SK-N-SH treated with all-trans-retinoic acid at 6 μM for 48 hours (cell line): ENCODE data around the gene OGFOD3.

ENCODE experiments used
- BACH2 ChIP-seq: fragments of 250-450 bp; sonication (Bioruptor Pico); IDR thresholded peaks from 2 replicates; pipeline ENCODE4 v1.9.0; 2021; ENCODE audit warnings: mild to moderate bottlenecking, borderline replicate concordance
- TOX ChIP-seq: fragments of 250-450 bp; sonication (Bioruptor Pico); IDR thresholded peaks from 2 replicates; pipeline ENCODE4 v1.8.0; 2021; ENCODE audit warnings: mild to moderate bottlenecking, moderate library complexity, borderline replicate concordance
- TF ChIP-seq, protein P1 (sequence below): fragments of 250-450 bp; sonication (Bioruptor Pico); IDR thresholded peaks from 2 replicates; pipeline ENCODE4 v1.5.1; 2020; ENCODE audit warnings: low read depth, mild to moderate bottlenecking, moderate library complexity
- TF ChIP-seq, protein P2 (sequence below): fragments of 250-450 bp; sonication (Bioruptor Pico); IDR thresholded peaks from 2 replicates; pipeline ENCODE4 v1.5.0; 2020; ENCODE audit warnings: mild to moderate bottlenecking, moderate library complexity

DNA sequence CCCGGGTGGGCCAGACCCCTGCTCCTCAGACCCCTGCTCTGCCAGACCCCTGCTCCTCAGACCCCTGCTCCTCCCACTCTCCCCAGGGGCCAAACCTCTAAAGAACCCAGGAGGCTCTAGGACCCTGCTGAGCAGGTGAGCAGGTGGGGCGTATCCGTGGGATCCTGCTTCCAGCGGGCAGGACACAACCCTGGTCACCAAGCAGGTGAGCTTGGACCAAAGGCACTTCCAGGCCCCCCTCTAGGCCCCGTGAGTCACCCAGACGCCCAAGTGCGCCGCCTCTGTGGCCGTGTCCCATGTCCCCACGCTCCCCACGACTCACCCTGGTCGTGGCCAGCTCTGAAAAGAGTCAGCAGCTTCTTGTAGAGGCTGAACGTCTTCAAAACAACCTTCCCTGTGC is 27.2 kb upstream of the OGFOD3 start:
- TF ChIP-seq TOX (CRISPR knock-in tag) (no peak), BACH2 (CRISPR knock-in tag) (no peak)
- TF ChIP-seq, protein P1, sequence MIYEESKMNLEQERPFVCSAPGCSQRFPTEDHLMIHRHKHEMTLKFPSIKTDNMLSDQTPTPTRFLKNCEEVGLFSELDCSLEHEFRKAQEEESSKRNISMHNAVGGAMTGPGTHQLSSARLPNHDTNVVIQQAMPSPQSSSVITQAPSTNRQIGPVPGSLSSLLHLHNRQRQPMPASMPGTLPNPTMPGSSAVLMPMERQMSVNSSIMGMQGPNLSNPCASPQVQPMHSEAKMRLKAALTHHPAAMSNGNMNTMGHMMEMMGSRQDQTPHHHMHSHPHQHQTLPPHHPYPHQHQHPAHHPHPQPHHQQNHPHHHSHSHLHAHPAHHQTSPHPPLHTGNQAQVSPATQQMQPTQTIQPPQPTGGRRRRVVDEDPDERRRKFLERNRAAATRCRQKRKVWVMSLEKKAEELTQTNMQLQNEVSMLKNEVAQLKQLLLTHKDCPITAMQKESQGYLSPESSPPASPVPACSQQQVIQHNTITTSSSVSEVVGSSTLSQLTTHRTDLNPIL (CRISPR knock-in tag): no peak
- TF ChIP-seq, protein P2, sequence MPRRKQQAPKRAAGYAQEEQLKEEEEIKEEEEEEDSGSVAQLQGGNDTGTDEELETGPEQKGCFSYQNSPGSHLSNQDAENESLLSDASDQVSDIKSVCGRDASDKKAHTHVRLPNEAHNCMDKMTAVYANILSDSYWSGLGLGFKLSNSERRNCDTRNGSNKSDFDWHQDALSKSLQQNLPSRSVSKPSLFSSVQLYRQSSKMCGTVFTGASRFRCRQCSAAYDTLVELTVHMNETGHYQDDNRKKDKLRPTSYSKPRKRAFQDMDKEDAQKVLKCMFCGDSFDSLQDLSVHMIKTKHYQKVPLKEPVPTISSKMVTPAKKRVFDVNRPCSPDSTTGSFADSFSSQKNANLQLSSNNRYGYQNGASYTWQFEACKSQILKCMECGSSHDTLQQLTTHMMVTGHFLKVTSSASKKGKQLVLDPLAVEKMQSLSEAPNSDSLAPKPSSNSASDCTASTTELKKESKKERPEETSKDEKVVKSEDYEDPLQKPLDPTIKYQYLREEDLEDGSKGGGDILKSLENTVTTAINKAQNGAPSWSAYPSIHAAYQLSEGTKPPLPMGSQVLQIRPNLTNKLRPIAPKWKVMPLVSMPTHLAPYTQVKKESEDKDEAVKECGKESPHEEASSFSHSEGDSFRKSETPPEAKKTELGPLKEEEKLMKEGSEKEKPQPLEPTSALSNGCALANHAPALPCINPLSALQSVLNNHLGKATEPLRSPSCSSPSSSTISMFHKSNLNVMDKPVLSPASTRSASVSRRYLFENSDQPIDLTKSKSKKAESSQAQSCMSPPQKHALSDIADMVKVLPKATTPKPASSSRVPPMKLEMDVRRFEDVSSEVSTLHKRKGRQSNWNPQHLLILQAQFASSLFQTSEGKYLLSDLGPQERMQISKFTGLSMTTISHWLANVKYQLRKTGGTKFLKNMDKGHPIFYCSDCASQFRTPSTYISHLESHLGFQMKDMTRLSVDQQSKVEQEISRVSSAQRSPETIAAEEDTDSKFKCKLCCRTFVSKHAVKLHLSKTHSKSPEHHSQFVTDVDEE: no peak
